HG03342 (cell line): ENCODE data around the gene AMIGO3.
A peak's percentile ranks its signal among the peaks of the same experiment; 100 is the strongest.
"Not testable (repeated sequence)": the region's sequence is repeated elsewhere in the genome, so short reads cannot be mapped to it uniquely, and the experiment has no call there.

Experiments
- ATAC-seq: cut with Tn5 transposase; IDR thresholded peaks from one replicate; pipeline ENCODE4 v1.9.1; 2021; ENCODE audit warnings: mild to moderate bottlenecking, moderate library complexity; ENCODE audit not compliant: unreplicated experiment

The AMIGO3 gene

GRCh38 chr3:49689908-49690624 lies 29.4 kb downstream of the AMIGO3 start:
- not testable (repeated sequence) for ATAC-seq

GRCh38 chr3:49689046-49689907 lies 30.2 kb downstream of the AMIGO3 start, which contains the start of the genes MST1 and RNF123:
Gene MST1, minus strand, starts transcription at chr3:49689474. Its CDS starts 783 bp downstream, at chr3:49688691.
Gene RNF123, plus strand, starts transcription at chr3:49689557. Its CDS starts 1,609 bp downstream, at chr3:49691166.
- peak; percentile 64 for ATAC-seq

- ATAC-seq: peak; percentile 17
These were observed 31.0 kb downstream of the AMIGO3 start for GRCh38 chr3:49688338-49689045.

- not testable (repeated sequence) for ATAC-seq
These were observed 32.1 kb downstream of the AMIGO3 start for GRCh38 chr3:49687424-49687795.

GRCh38 chr3:49686769-49687423 lies 32.6 kb downstream of the AMIGO3 start:
- ATAC-seq: not testable (repeated sequence)

- not testable (repeated sequence) for ATAC-seq
These were observed 33.1 kb downstream of the AMIGO3 start for GRCh38 chr3:49686346-49686745.

- not testable (repeated sequence) for ATAC-seq
These were observed 33.6 kb downstream of the AMIGO3 start for GRCh38 chr3:49685846-49686245.

- ATAC-seq: not testable (repeated sequence)
These were observed 34.4 kb downstream of the AMIGO3 start for GRCh38 chr3:49685103-49685502.

- ATAC-seq: not testable (repeated sequence)
These were observed 35.0 kb downstream of the AMIGO3 start for GRCh38 chr3:49684453-49684852.

- no peak for ATAC-seq
These were observed 36.3 kb downstream of the AMIGO3 start for GRCh38 chr3:49683162-49683561.

- no peak for ATAC-seq
These were observed 37.9 kb downstream of the AMIGO3 start for GRCh38 chr3:49681543-49681942.

GRCh38 chr3:49681232-49681522 lies 38.3 kb downstream of the AMIGO3 start:
- no peak for ATAC-seq

GRCh38 chr3:49680493-49681231 lies 38.8 kb downstream of the AMIGO3 start:
- no peak for ATAC-seq

- ATAC-seq: no peak
These were observed 43.6 kb downstream of the AMIGO3 start for GRCh38 chr3:49675912-49676311.

- ATAC-seq: peak; percentile 15
These were observed 44.9 kb downstream of the AMIGO3 start for GRCh38 chr3:49674497-49674983.

GRCh38 chr3:49673715-49674496 lies 45.6 kb downstream of the AMIGO3 start, which contains the start of gene APEH:
Gene APEH, plus strand, starts transcription at chr3:49674351. Its CDS starts 51 bp downstream, at chr3:49674402.
- peak; percentile 77 for ATAC-seq

GRCh38 chr3:49673121-49673714 lies 46.3 kb downstream of the AMIGO3 start:
- no peak for ATAC-seq
